HepG2 (cell line): ENCODE data around the gene PTH1R. TPM values are rescaled to one million over a fixed set of nuclear protein-coding genes. Genes with fewer than 3 reads are reported as not detected.

Experiments
- ATAC-seq: fragments of 200-7000 bp; cut with Tn5 transposase; 3 replicates; pipeline ENCODE4 v1.9.1; 2020; ENCODE audit warnings: mild to moderate bottlenecking, moderate library complexity
- BruUV-seq: library from RNA; stranded (reverse); fragments of 400-500 nt; replicated peaks from 2 replicates; lab custom pipeline; 2021; lab: Mats Ljungman, UMichigan
- CTCF ChIA-PET: fragments of 300-600 bp; formaldehyde crosslinking; extraction: SDS; loops from one replicate; lab custom pipeline; 2021; ENCODE audit warnings: low total read pairs, inconsistent platforms, low intra/inter-chr PET ratio; lab: Yijun Ruan, JAX
- POLR2A ChIA-PET: fragments of 350-600 bp; sonication (Branson Sonifier 250); formaldehyde crosslinking; loops from one replicate; lab custom pipeline; 2020; ENCODE audit warnings: antibody characterized with exemption, inconsistent platforms; lab: Yijun Ruan, JAX
- DNase-seq: peaks from one replicate; pipeline ENCODE4 v3.0.0-alpha.2; 2015; ENCODE audit warnings: low spot score
- FAIRE-seq: peaks from 3 replicates; lab custom pipeline; 2011; peaks lifted over from hg19 to GRCh38; lab: Jason Lieb, UNC
- H2AFZ ChIP-seq: one replicate; pipeline ENCODE4 v1.6.1; 2011; ENCODE audit warnings: low read length, inconsistent platforms
- H3K27ac ChIP-seq: fragments of 300-600 bp; 3 replicates; pipeline ENCODE4 v1.8.0; 2011; ENCODE audit warnings: mixed run types, mild to moderate bottlenecking, mixed read lengths, low read length, inconsistent platforms; ENCODE audit not compliant: insufficient read depth; ENCODE audit errors: extremely low read length
- H3K27me3 ChIP-seq, 2 experiments: fragments of 200-600 bp in 1 of 2; 2 replicates in 1 of 2; 3 replicates in 1 of 2; pipeline versions ENCODE4 v1.6.0 to v1.8.0; 2011; ENCODE audit warnings: low read length in 2 of 2, mild to moderate bottlenecking in 2 of 2, moderate library complexity in 2 of 2, inconsistent platforms in 1 of 2; ENCODE audit not compliant: insufficient read depth in 2 of 2, control insufficient read depth in 1 of 2
- H3K36me3 ChIP-seq, 2 experiments: fragments of 200-600 bp in 1 of 2; replicated peaks in 1 of 2; 2 replicates in 1 of 2; 3 replicates in 1 of 2; pipeline versions ENCODE4 v1.5.1 to v1.8.0; 2011; ENCODE audit warnings: low read length in 2 of 2, inconsistent platforms in 1 of 2; ENCODE audit not compliant: insufficient read depth in 2 of 2, control insufficient read depth in 1 of 2
- H3K4me1 ChIP-seq: 2 replicates; pipeline ENCODE4 v1.5.1; 2012; ENCODE audit warnings: low read length, inconsistent platforms; ENCODE audit not compliant: insufficient read depth
- H3K4me2 ChIP-seq: 2 replicates; pipeline ENCODE4 v1.6.0; 2011; ENCODE audit warnings: low read depth, low read length, inconsistent platforms
- H3K4me3 ChIP-seq, 3 experiments: fragments of 200-600 bp in 1 of 3; sonication (generic), shearing (Covaris generic) in 1 of 3; replicated peaks in 1 of 3; 2 replicates each; pipeline ENCODE4 v1.5.1; 2011 to 2016; ENCODE audit warnings: low read length in 3 of 3, inconsistent platforms in 2 of 3, low read depth in 2 of 3, mild to moderate bottlenecking in 2 of 3, control low read depth in 1 of 3, mixed read lengths in 1 of 3; ENCODE audit not compliant: insufficient read depth in 1 of 3
- H3K79me2 ChIP-seq: one replicate; pipeline ENCODE4 v1.6.1; 2011; ENCODE audit warnings: low read length, inconsistent platforms; ENCODE audit not compliant: insufficient read depth
- H3K9ac ChIP-seq: 2 replicates; pipeline ENCODE4 v1.6.0; 2011; ENCODE audit warnings: mild to moderate bottlenecking, low read depth, low read length, inconsistent platforms; ENCODE audit not compliant: insufficient read depth
- H3K9me3 ChIP-seq: 2 replicates; pipeline ENCODE4 v1.5.1; 2012; ENCODE audit warnings: mild to moderate bottlenecking, low read length
- H4K20me1 ChIP-seq: 2 replicates; pipeline ENCODE4 v1.6.0; 2011; ENCODE audit warnings: inconsistent platforms, mild to moderate bottlenecking, low read length, moderate library complexity; ENCODE audit not compliant: insufficient read depth
- ATF1 ChIP-seq: IDR thresholded peaks from 2 replicates; pipeline ENCODE4 v1.6.1; 2016; ENCODE audit warnings: mild to moderate bottlenecking, control low read depth
- KLF9 ChIP-seq: IDR thresholded peaks from 2 replicates; pipeline ENCODE4 v1.6.1; 2016; ENCODE audit warnings: low read depth
- NFE2L2 ChIP-seq: fragments of 150-350 bp; IDR thresholded peaks from 2 replicates; pipeline ENCODE4 v1.6.1; 2014; ENCODE audit warnings: low read length
- NKX3-1 ChIP-seq: sonication (generic); formaldehyde crosslinking; IDR thresholded peaks from 2 replicates; pipeline ENCODE4 v1.5.0; 2020; ENCODE audit warnings: missing genetic modification reagents
- SMAD9 ChIP-seq: sonication (generic); formaldehyde crosslinking; IDR thresholded peaks from 2 replicates; pipeline ENCODE4 v1.5.1; 2020; ENCODE audit warnings: mild to moderate bottlenecking, missing genetic modification reagents
- TCF12 ChIP-seq, 2 experiments: fragments of 450-650 bp in 1 of 2; sonication (generic) in 1 of 2; formaldehyde crosslinking in 1 of 2; IDR thresholded peaks; 2 replicates each; pipeline versions ENCODE4 v1.6.1 to v1.8.0; 2017 to 2022; ENCODE audit warnings: antibody characterized with exemption in 1 of 2, mild to moderate bottlenecking in 1 of 2, missing genetic modification reagents in 1 of 2, moderate library complexity in 1 of 2
- ZBTB38 ChIP-seq: sonication (generic); formaldehyde crosslinking; IDR thresholded peaks from 2 replicates; pipeline ENCODE4 v1.5.1; 2020; ENCODE audit warnings: mild to moderate bottlenecking, missing genetic modification reagents
- ZFP82 ChIP-seq: sonication (generic); formaldehyde crosslinking; IDR thresholded peaks from 2 replicates; pipeline ENCODE4 v1.5.1; 2020; ENCODE audit warnings: mild to moderate bottlenecking, missing genetic modification reagents, borderline replicate concordance
- ZKSCAN1 ChIP-seq: fragments of 150-350 bp; IDR thresholded peaks from 2 replicates; pipeline ENCODE4 v1.6.1; 2014; ENCODE audit warnings: low read length
- ZNF263 ChIP-seq: sonication (generic); formaldehyde crosslinking; IDR thresholded peaks from 2 replicates; pipeline ENCODE4 v1.4.0; 2020; ENCODE audit warnings: missing genetic modification reagents
- ZNF44 ChIP-seq: sonication (generic); formaldehyde crosslinking; IDR thresholded peaks from 2 replicates; pipeline ENCODE4 v1.5.1; 2020; ENCODE audit warnings: mild to moderate bottlenecking, missing genetic modification reagents
- ZNF563 ChIP-seq: sonication (generic); formaldehyde crosslinking; IDR thresholded peaks from 2 replicates; pipeline ENCODE4 v1.8.0; 2022; ENCODE audit warnings: mild to moderate bottlenecking, moderate library complexity, missing genetic modification reagents
- ZSCAN25 ChIP-seq: sonication (generic); formaldehyde crosslinking; IDR thresholded peaks from 2 replicates; pipeline ENCODE4 v1.8.0; 2022; ENCODE audit warnings: mild to moderate bottlenecking, missing genetic modification reagents
- WGBS: methylation state at CpG from one replicate; pipeline ENCODE4 v1.1.6; 2017; ENCODE audit warnings: low lambda C conversion rate; 5-methylcytosine and 5-hydroxymethylcytosine counted together
- in situ Hi-C: cut with HindIII; loops from 2 replicates; pipeline ENCODE4 v1.10.0; 2017; ENCODE audit warnings: low pct_unique_long_range_greater_than_20kb; ENCODE audit not compliant: extremely low pct_ligation_motif_present
- intact Hi-C: fragments of 100-400 bp; cut with micrococcal nuclease; formaldehyde crosslinking; loops from one replicate; pipeline ENCODE4 v1.10.0; 2022; ENCODE audit not compliant: unreplicated experiment
- polyA plus RNA-seq, 8 experiments: library from polyadenylated mRNA; depleted of rRNA in 3 of 8; stranded (reverse) in 7 of 8; unstranded in 1 of 8; fragments of >200 nt; fragmentation: Illumina TruSeq in 4 of 8; extraction: Trizol in 4 of 8; gene quantifications; 2 replicates each; pipeline versions ENCODE4 v1.2.1 to v1.2.3, GENCODE V29; 2011 to 2016; ENCODE audit warnings: low read depth in 4 of 8, missing spikeins in 1 of 8, mixed read lengths in 1 of 8; ENCODE audit not compliant: insufficient read depth in 1 of 8
- total RNA-seq, 5 experiments: library from RNA; depleted of rRNA; stranded (reverse); fragments of >200 nt; fragmentation: Illumina TruSeq; extraction: Trizol; gene quantifications; 2 replicates each; pipeline ENCODE4 v1.2.3, GENCODE V29; 2016; ENCODE audit warnings: low read depth in 1 of 5
- TF ChIP-seq, protein P1 (sequence below): sonication (generic); formaldehyde crosslinking; IDR thresholded peaks from 2 replicates; pipeline ENCODE4 v1.4.0; 2020; ENCODE audit warnings: low read depth, mild to moderate bottlenecking, missing genetic modification reagents
- TF ChIP-seq, protein P2 (sequence below): sonication (generic); formaldehyde crosslinking; IDR thresholded peaks from 2 replicates; pipeline ENCODE4 v1.4.0; 2020; ENCODE audit warnings: low read depth, missing genetic modification reagents
- TF ChIP-seq, protein P3 (sequence below): sonication (generic); formaldehyde crosslinking; IDR thresholded peaks from 2 replicates; pipeline ENCODE4 v1.4.0; 2020; ENCODE audit warnings: missing genetic modification reagents
- TF ChIP-seq, protein P4 (sequence below): sonication (generic); formaldehyde crosslinking; IDR thresholded peaks from 2 replicates; pipeline ENCODE4 v1.5.0; 2020; ENCODE audit warnings: missing genetic modification reagents

The PTH1R gene
- total and polyA plus RNA-seq, 2 of the 13 experiments (the other 11 are each of a cell fraction or from before 2014, with no cell fraction given) = not detected

- intact Hi-C loops = no loop called here
- Histone ChIP-seq H3K4me3 (no peak overlapping the region), H3K27me3 (no peaks in the 10 kb centered on the region), H4K20me1 (peaks cover 50% of the 10 kb centered on the region), H3K9me3 (no peaks in the 10 kb centered on the region), H3K79me2 (peaks cover 84% of the 10 kb centered on the region), H2AFZ (no peak overlapping the region), H3K36me3 (peaks cover 2 to 16% of the 10 kb centered on the region in 2 experiments; a peak in 3 of 5 replicates), H3K4me2 (no peak overlapping the region), H3K9ac (no peak overlapping the region), H3K27ac (no peak overlapping the region), H3K4me1 (peaks cover 99% of the 10 kb centered on the region)
- ChIA-PET CTCF (interaction anchor here (0.9 kb wide), 1 partner anchor 23 kb away, joined by 3 read pairs; no protein-coding TSS in a partner anchor), POLR2A (interaction anchor here (3.0 kb wide), 2 partner anchors 10 to 29 kb away, joined by 14 to 34 read pairs; partner anchors contain the start of gene CCDC12)
- ATAC-seq = no peak
- in situ Hi-C loops = no loop called here
- no TSS peak for BruUV-seq
- DNase-seq = no peak
- no peak for FAIRE-seq
- WGBS = 92% methylated on average over 6 of the region's 6 CpGs
- TF ChIP-seq ZNF263 (CRISPR knock-in tag) (no peak), ATF1 (CRISPR knock-in tag) (no peak), NFE2L2 (no peak), SMAD9 (CRISPR knock-in tag) (no peak), ZBTB38 (CRISPR knock-in tag) (no peak), ZSCAN25 (no peak), ZNF563 (CRISPR knock-in tag) (no peak), ZFP82 (CRISPR knock-in tag) (no peak), ZKSCAN1 (no peak), NKX3-1 (CRISPR knock-in tag) (no peak), ZNF44 (CRISPR knock-in tag) (no peak), KLF9 (CRISPR knock-in tag) (no peak), TCF12 (IDR thresholded peaks at IDR 0.05) (no peak), TCF12 (CRISPR knock-in tag; IDR thresholded peaks at IDR 0.05) (no peak)
- TF ChIP-seq, protein P1, sequence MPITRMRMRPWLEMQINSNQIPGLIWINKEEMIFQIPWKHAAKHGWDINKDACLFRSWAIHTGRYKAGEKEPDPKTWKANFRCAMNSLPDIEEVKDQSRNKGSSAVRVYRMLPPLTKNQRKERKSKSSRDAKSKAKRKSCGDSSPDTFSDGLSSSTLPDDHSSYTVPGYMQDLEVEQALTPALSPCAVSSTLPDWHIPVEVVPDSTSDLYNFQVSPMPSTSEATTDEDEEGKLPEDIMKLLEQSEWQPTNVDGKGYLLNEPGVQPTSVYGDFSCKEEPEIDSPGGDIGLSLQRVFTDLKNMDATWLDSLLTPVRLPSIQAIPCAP (CRISPR knock-in tag) = no peak
- TF ChIP-seq, protein P2, sequence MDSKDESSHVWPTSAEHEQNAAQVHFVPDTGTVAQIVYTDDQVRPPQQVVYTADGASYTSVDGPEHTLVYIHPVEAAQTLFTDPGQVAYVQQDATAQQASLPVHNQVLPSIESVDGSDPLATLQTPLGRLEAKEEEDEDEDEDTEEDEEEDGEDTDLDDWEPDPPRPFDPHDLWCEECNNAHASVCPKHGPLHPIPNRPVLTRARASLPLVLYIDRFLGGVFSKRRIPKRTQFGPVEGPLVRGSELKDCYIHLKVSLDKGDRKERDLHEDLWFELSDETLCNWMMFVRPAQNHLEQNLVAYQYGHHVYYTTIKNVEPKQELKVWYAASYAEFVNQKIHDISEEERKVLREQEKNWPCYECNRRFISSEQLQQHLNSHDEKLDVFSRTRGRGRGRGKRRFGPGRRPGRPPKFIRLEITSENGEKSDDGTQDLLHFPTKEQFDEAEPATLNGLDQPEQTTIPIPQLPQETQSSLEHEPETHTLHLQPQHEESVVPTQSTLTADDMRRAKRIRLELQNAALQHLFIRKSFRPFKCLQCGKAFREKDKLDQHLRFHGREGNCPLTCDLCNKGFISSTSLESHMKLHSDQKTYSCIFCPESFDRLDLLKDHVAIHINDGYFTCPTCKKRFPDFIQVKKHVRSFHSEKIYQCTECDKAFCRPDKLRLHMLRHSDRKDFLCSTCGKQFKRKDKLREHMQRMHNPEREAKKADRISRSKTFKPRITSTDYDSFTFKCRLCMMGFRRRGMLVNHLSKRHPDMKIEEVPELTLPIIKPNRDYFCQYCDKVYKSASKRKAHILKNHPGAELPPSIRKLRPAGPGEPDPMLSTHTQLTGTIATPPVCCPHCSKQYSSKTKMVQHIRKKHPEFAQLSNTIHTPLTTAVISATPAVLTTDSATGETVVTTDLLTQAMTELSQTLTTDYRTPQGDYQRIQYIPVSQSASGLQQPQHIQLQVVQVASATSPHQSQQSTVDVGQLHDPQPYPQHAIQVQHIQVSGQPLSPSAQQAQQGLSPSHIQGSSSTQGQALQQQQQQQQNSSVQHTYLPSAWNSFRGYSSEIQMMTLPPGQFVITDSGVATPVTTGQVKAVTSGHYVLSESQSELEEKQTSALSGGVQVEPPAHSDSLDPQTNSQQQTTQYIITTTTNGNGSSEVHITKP (CRISPR knock-in tag) = no peak
- TF ChIP-seq, protein P3, sequence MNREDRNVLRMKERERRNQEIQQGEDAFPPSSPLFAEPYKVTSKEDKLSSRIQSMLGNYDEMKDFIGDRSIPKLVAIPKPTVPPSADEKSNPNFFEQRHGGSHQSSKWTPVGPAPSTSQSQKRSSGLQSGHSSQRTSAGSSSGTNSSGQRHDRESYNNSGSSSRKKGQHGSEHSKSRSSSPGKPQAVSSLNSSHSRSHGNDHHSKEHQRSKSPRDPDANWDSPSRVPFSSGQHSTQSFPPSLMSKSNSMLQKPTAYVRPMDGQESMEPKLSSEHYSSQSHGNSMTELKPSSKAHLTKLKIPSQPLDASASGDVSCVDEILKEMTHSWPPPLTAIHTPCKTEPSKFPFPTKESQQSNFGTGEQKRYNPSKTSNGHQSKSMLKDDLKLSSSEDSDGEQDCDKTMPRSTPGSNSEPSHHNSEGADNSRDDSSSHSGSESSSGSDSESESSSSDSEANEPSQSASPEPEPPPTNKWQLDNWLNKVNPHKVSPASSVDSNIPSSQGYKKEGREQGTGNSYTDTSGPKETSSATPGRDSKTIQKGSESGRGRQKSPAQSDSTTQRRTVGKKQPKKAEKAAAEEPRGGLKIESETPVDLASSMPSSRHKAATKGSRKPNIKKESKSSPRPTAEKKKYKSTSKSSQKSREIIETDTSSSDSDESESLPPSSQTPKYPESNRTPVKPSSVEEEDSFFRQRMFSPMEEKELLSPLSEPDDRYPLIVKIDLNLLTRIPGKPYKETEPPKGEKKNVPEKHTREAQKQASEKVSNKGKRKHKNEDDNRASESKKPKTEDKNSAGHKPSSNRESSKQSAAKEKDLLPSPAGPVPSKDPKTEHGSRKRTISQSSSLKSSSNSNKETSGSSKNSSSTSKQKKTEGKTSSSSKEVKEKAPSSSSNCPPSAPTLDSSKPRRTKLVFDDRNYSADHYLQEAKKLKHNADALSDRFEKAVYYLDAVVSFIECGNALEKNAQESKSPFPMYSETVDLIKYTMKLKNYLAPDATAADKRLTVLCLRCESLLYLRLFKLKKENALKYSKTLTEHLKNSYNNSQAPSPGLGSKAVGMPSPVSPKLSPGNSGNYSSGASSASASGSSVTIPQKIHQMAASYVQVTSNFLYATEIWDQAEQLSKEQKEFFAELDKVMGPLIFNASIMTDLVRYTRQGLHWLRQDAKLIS (CRISPR knock-in tag) = no peak
- TF ChIP-seq, protein P4, sequence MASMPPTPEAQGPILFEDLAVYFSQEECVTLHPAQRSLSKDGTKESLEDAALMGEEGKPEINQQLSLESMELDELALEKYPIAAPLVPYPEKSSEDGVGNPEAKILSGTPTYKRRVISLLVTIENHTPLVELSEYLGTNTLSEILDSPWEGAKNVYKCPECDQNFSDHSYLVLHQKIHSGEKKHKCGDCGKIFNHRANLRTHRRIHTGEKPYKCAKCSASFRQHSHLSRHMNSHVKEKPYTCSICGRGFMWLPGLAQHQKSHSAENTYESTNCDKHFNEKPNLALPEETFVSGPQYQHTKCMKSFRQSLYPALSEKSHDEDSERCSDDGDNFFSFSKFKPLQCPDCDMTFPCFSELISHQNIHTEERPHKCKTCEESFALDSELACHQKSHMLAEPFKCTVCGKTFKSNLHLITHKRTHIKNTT (CRISPR knock-in tag) = no peak
These were observed 68.9 kb downstream of the PTH1R start for GRCh38 chr3:46946416-46946815.
